BJ (cell line): ENCODE data around the gene FKBP10. TPM values are rescaled to one million over a fixed set of nuclear protein-coding genes. Genes with fewer than 3 reads are reported as not detected.

ENCODE experiments used
- CTCF ChIA-PET: fragments of 350-600 bp; formaldehyde crosslinking; extraction: SDS; loops from one replicate; lab custom pipeline; 2021; ENCODE audit warnings: antibody characterized with exemption, inconsistent platforms; lab: Yijun Ruan, JAX
- POLR2A ChIA-PET: fragments of 300-600 bp; sonication (Branson Sonifier 250); formaldehyde crosslinking; extraction: SDS; loops from one replicate; lab custom pipeline; 2021; ENCODE audit warnings: antibody characterized with exemption; lab: Charles Lee
- DNase-seq: peaks from one replicate; pipeline ENCODE4 v3.0.0-alpha.2; 2011; ENCODE audit warnings: low read depth
- H3K27me3 ChIP-seq: 2 replicates; pipeline ENCODE4 v1.6.0; 2011; ENCODE audit warnings: low read length; ENCODE audit not compliant: control insufficient read depth, insufficient read depth
- H3K36me3 ChIP-seq: 2 replicates; pipeline ENCODE4 v1.5.1; 2011; ENCODE audit warnings: low read length; ENCODE audit not compliant: control insufficient read depth, insufficient read depth
- H3K4me3 ChIP-seq: 2 replicates; pipeline ENCODE4 v1.5.1; 2011; ENCODE audit warnings: low read depth, mild to moderate bottlenecking, control low read depth, low read length
- CTCF ChIP-seq: IDR thresholded peaks from 2 replicates; pipeline ENCODE4 v1.5.1; 2011; ENCODE audit warnings: low read depth, mild to moderate bottlenecking, control low read depth, inconsistent platforms, low read length, moderate library complexity; ENCODE audit not compliant: insufficient read depth
- polyA plus RNA-seq: library from polyadenylated mRNA; depleted of rRNA; stranded (reverse); fragments of >200 nt; gene quantifications from 2 replicates; pipeline ENCODE4 v1.2.3, GENCODE V29; 2011; rRNA removed
- small RNA-seq: library from RNA; depleted of rRNA; stranded (forward); fragments of <200 nt; gene quantifications from one replicate; pipeline ENCODE3, GENCODE V24; 2012; ENCODE audit warnings: low replicate concordance, low read depth; ENCODE audit not compliant: insufficient read length

Gene FKBP10
- polyA plus RNA-seq, 1 experiment, result 1,571 TPM

GRCh38 chr17:41868568-41868967 lies 55.8 kb downstream of the FKBP10 start:
- Histone ChIP-seq H3K4me3 (no peak overlapping the region), H3K27me3 (no peaks in the 10 kb centered on the region), H3K36me3 (peaks cover 23% of the 10 kb centered on the region)
- TF ChIP-seq CTCF, result no peak
- POLR2A ChIA-PET, result no interaction called here
- CTCF ChIA-PET, result no interaction called here
- DNase-seq, result no peak

GRCh38 chr17:41869426-41869825 lies 56.6 kb downstream of the FKBP10 start:
- CTCF ChIA-PET, result interaction anchor here (0.6 kb wide), 1 partner anchor 353 kb away, joined by 3 read pairs; no protein-coding TSS in a partner anchor
- H3K4me3 ChIP-seq, result no peak overlapping the region
- no peak for DNase-seq
- peaks cover 23% of the 10 kb centered on the region for H3K36me3 ChIP-seq
- no peaks in the 10 kb centered on the region for H3K27me3 ChIP-seq
- no peak for TF ChIP-seq CTCF
- POLR2A ChIA-PET, result no interaction called here

GRCh38 chr17:41870097-41870496 lies 57.3 kb downstream of the FKBP10 start:
- Histone ChIP-seq H3K27me3 (no peaks in the 10 kb centered on the region), H3K36me3 (peaks cover 23% of the 10 kb centered on the region), H3K4me3 (no peak overlapping the region)
- no peak for DNase-seq
- ChIA-PET POLR2A (no interaction called here), CTCF (no interaction called here)
- no peak for TF ChIP-seq CTCF

- TF ChIP-seq CTCF, result no peak
- Histone ChIP-seq H3K27me3 (no peaks in the 10 kb centered on the region), H3K36me3 (peaks cover 23% of the 10 kb centered on the region), H3K4me3 (no peak overlapping the region)
- ChIA-PET CTCF (interaction anchor here (1.2 kb wide), 1 partner anchor 12 kb away, joined by 5 read pairs; no protein-coding TSS in a partner anchor), POLR2A (no interaction called here)
- no peak for DNase-seq
Observed at GRCh38 chr17:41870627-41871026, 57.8 kb downstream of the FKBP10 start.

GRCh38 chr17:41871789-41872188 lies 59.0 kb downstream of the FKBP10 start:
- H3K36me3 ChIP-seq, result peaks cover 22% of the 10 kb centered on the region
- no peak for TF ChIP-seq CTCF
- H3K4me3 ChIP-seq, result no peak overlapping the region
- DNase-seq, result no peak
- ChIA-PET CTCF (interaction anchor here (0.5 to 1.2 kb wide), 2 partner anchors 11 to 45 kb away, joined by 3 to 5 read pairs; no protein-coding TSS in a partner anchor), POLR2A (interaction anchor here (0.6 kb wide), 1 partner anchor 18 kb away, joined by 3 read pairs; no protein-coding TSS in a partner anchor)
- no peaks in the 10 kb centered on the region for H3K27me3 ChIP-seq

Small RNAs within 50 kb of the gene (small RNA-seq; reads per million reads assigned to genes)
- gene AC125257.2, result not detected

Other genes with a start within 250 kb of the FKBP10 start
- 0.04 TPM in 1 of 2 replicates, not detected in the other for gene KRT9, start 240.9 kb upstream of the FKBP10 start, polyA plus RNA-seq
- gene KRT14, start 226.1 kb upstream of the FKBP10 start, polyA plus RNA-seq, result 0.06 and 0.11 TPM in 2 replicates
- gene KRT16, start 200.2 kb upstream of the FKBP10 start, polyA plus RNA-seq, result 1.6 and 1.8 TPM in 2 replicates
- 25.2 and 34.7 TPM in 2 replicates for gene KRT17, start 188.4 kb upstream of the FKBP10 start, polyA plus RNA-seq
- 251 and 479 TPM in 2 replicates for gene EIF1, start 124.1 kb upstream of the FKBP10 start, polyA plus RNA-seq
- not detected in 2 replicates for gene GAST, start 100.7 kb upstream of the FKBP10 start, polyA plus RNA-seq
- gene HAP1, start 78.4 kb upstream of the FKBP10 start, polyA plus RNA-seq, result 0.05 and 0.10 TPM in 2 replicates
- 7.3 and 9.4 TPM in 2 replicates for gene JUP, start 26.3 kb upstream of the FKBP10 start, polyA plus RNA-seq
- gene P3H4, start 1.1 kb upstream of the FKBP10 start, polyA plus RNA-seq, result 64.4 and 82.8 TPM in 2 replicates
- 88.3 and 123 TPM in 2 replicates for gene NT5C3B, start 23.2 kb downstream of the FKBP10 start, polyA plus RNA-seq
- 0.15 and 0.74 TPM in 2 replicates for gene KLHL10, start 24.8 kb downstream of the FKBP10 start, polyA plus RNA-seq
- 5.5 and 7.2 TPM in 2 replicates for gene KLHL11, start 52.4 kb downstream of the FKBP10 start, polyA plus RNA-seq
- gene ACLY, start 105.9 kb downstream of the FKBP10 start, polyA plus RNA-seq, result 118 and 170 TPM in 2 replicates
- gene ODAD4, start 117.6 kb downstream of the FKBP10 start, polyA plus RNA-seq, result 0.61 and 0.92 TPM in 2 replicates
- gene CNP, start 153.8 kb downstream of the FKBP10 start, polyA plus RNA-seq, result 53.5 and 66.2 TPM in 2 replicates
- 41.1 and 46.9 TPM in 2 replicates for gene DNAJC7, start 204.4 kb downstream of the FKBP10 start, polyA plus RNA-seq
- gene NKIRAS2, start 207.1 kb downstream of the FKBP10 start, polyA plus RNA-seq, result 55.9 and 81.4 TPM in 2 replicates
- 0.07 and 0.11 TPM in 2 replicates for gene C17orf113, start 237.6 kb downstream of the FKBP10 start, polyA plus RNA-seq